WTC11 (cell line): ENCODE measurements around the gene RALY. TPM values are rescaled to one million over a fixed set of nuclear protein-coding genes. Genes with fewer than 3 reads are reported as not detected.
A peak's percentile ranks its signal among the peaks of the same experiment; 100 is the strongest.

Experiments
- ATAC-seq: fragments of 200-7000 bp; cut with Tn5 transposase; 2 replicates; pipeline ENCODE4 v1.10.0; 2021; ENCODE audit warnings: mild to moderate bottlenecking, moderate library complexity
- CTCF ChIA-PET: fragments of 300-600 bp; sonication (Branson Sonifier 250); formaldehyde crosslinking; loops from one replicate; lab custom pipeline; 2021; ENCODE audit warnings: antibody characterized with exemption; lab: Charles Lee
- POLR2A ChIA-PET: fragments of 350-600 bp; sonication (Branson Sonifier 250); formaldehyde crosslinking; loops from one replicate; lab custom pipeline; 2021; ENCODE audit warnings: antibody characterized with exemption; lab: Charles Lee
- DNase-seq: peaks from one replicate; pipeline ENCODE4 v3.0.0; 2021; ENCODE audit warnings: low spot score
- H3K27ac Mint-ChIP-seq: 2 replicates; pipeline ENCODE4 v1.8.0; 2021; ENCODE audit warnings: mixed read lengths
- H3K27me3 Mint-ChIP-seq: 2 replicates; pipeline ENCODE4 v1.8.0; 2021; ENCODE audit warnings: low read depth, mild to moderate bottlenecking, moderate library complexity, mixed read lengths
- H3K36me3 Mint-ChIP-seq: 2 replicates; pipeline ENCODE4 v1.8.0; 2021; ENCODE audit warnings: mixed read lengths
- H3K4me1 Mint-ChIP-seq: 2 replicates; pipeline ENCODE4 v1.8.0; 2022; ENCODE audit warnings: mixed read lengths
- H3K4me3 Mint-ChIP-seq: 2 replicates; pipeline ENCODE4 v1.8.0; 2021; ENCODE audit warnings: mild to moderate bottlenecking, moderate library complexity, mixed read lengths
- H3K9me3 Mint-ChIP-seq: 2 replicates; pipeline ENCODE4 v1.8.0; 2021; ENCODE audit warnings: mixed read lengths
- CBFB ChIP-seq: sonication (generic); formaldehyde crosslinking; IDR thresholded peaks from 2 replicates; pipeline ENCODE4 v1.8.1; 2022; ENCODE audit warnings: mild to moderate bottlenecking, low read depth, missing genetic modification reagents
- CREB1 ChIP-seq: sonication (generic); formaldehyde crosslinking; IDR thresholded peaks from 2 replicates; pipeline ENCODE4 v1.8.0; 2023; ENCODE audit warnings: mild to moderate bottlenecking, missing genetic modification reagents
- FOXP4 ChIP-seq: sonication (generic); formaldehyde crosslinking; IDR thresholded peaks from 2 replicates; pipeline ENCODE4 v1.8.0; 2022; ENCODE audit warnings: mild to moderate bottlenecking, missing genetic modification reagents
- GABPB1 ChIP-seq: sonication (generic); formaldehyde crosslinking; IDR thresholded peaks from 2 replicates; pipeline ENCODE4 v1.8.1; 2023; ENCODE audit warnings: mild to moderate bottlenecking, missing genetic modification reagents
- JAZF1 ChIP-seq: fragments of 250-450 bp; sonication (Bioruptor Pico); IDR thresholded peaks from 2 replicates; pipeline ENCODE4 v1.9.0; 2021; ENCODE audit warnings: moderate library complexity, mild to moderate bottlenecking, inconsistent platforms
- MLX ChIP-seq: sonication (generic); formaldehyde crosslinking; IDR thresholded peaks from 2 replicates; pipeline ENCODE4 v1.8.1; 2023; ENCODE audit warnings: mild to moderate bottlenecking, missing genetic modification reagents, moderate library complexity
- NFATC4 ChIP-seq: fragments of 250-450 bp; sonication (Bioruptor Pico); IDR thresholded peaks from 2 replicates; pipeline ENCODE4 v1.9.0; 2021; ENCODE audit warnings: mild to moderate bottlenecking
- ZBTB43 ChIP-seq: sonication (generic); formaldehyde crosslinking; IDR thresholded peaks from 2 replicates; pipeline ENCODE4 v1.8.1; 2023; ENCODE audit warnings: mild to moderate bottlenecking, missing genetic modification reagents
- ZNF138 ChIP-seq: sonication (generic); formaldehyde crosslinking; conservative IDR thresholded peaks from 2 replicates; pipeline ENCODE4 v1.8.1; 2022; ENCODE audit warnings: mild to moderate bottlenecking, moderate library complexity, missing genetic modification reagents
- ZNF396 ChIP-seq: fragments of 250-450 bp; sonication (Bioruptor Pico); IDR thresholded peaks from 2 replicates; pipeline ENCODE4 v1.8.0; 2021; ENCODE audit warnings: mild to moderate bottlenecking, moderate library complexity, borderline replicate concordance
- ZNF416 ChIP-seq: fragments of 250-450 bp; sonication (Bioruptor Pico); IDR thresholded peaks from 2 replicates; pipeline ENCODE4 v1.9.0; 2021; ENCODE audit warnings: mild to moderate bottlenecking, inconsistent platforms
- total RNA-seq: library from RNA; stranded (reverse); gene quantifications from 3 replicates; pipeline ENCODE4 v1.2.3, GENCODE V29; 2021
- TF ChIP-seq, protein P1 (sequence below): sonication (generic); formaldehyde crosslinking; IDR thresholded peaks from 2 replicates; pipeline ENCODE4 v1.8.0; 2023; ENCODE audit warnings: missing genetic modification reagents, mild to moderate bottlenecking, borderline replicate concordance
- TF ChIP-seq, protein P2 (sequence below): sonication (generic); formaldehyde crosslinking; IDR thresholded peaks from 2 replicates; pipeline ENCODE4 v1.8.0; 2022; ENCODE audit warnings: mild to moderate bottlenecking, missing genetic modification reagents
- TF ChIP-seq, protein P3 (sequence below): sonication (generic); formaldehyde crosslinking; IDR thresholded peaks from 2 replicates; pipeline ENCODE4 v1.8.0; 2022; ENCODE audit warnings: mild to moderate bottlenecking, missing genetic modification reagents
- TF ChIP-seq, protein P4 (sequence below): fragments of 250-450 bp; sonication (Bioruptor Pico); IDR thresholded peaks from 2 replicates; pipeline ENCODE4 v1.9.0; 2021; ENCODE audit warnings: mild to moderate bottlenecking
- TF ChIP-seq, protein P5 (sequence below): sonication (generic); formaldehyde crosslinking; IDR thresholded peaks from 2 replicates; pipeline ENCODE4 v1.8.1; 2022; ENCODE audit warnings: low read depth, missing genetic modification reagents, borderline replicate concordance

The RALY gene
- total RNA-seq, 1 experiment from 2014 or later = 164 TPM

GRCh38 chr20:34001378-34001777, 7.7 kb downstream of the RALY start (continued):
- TF ChIP-seq, protein P1, sequence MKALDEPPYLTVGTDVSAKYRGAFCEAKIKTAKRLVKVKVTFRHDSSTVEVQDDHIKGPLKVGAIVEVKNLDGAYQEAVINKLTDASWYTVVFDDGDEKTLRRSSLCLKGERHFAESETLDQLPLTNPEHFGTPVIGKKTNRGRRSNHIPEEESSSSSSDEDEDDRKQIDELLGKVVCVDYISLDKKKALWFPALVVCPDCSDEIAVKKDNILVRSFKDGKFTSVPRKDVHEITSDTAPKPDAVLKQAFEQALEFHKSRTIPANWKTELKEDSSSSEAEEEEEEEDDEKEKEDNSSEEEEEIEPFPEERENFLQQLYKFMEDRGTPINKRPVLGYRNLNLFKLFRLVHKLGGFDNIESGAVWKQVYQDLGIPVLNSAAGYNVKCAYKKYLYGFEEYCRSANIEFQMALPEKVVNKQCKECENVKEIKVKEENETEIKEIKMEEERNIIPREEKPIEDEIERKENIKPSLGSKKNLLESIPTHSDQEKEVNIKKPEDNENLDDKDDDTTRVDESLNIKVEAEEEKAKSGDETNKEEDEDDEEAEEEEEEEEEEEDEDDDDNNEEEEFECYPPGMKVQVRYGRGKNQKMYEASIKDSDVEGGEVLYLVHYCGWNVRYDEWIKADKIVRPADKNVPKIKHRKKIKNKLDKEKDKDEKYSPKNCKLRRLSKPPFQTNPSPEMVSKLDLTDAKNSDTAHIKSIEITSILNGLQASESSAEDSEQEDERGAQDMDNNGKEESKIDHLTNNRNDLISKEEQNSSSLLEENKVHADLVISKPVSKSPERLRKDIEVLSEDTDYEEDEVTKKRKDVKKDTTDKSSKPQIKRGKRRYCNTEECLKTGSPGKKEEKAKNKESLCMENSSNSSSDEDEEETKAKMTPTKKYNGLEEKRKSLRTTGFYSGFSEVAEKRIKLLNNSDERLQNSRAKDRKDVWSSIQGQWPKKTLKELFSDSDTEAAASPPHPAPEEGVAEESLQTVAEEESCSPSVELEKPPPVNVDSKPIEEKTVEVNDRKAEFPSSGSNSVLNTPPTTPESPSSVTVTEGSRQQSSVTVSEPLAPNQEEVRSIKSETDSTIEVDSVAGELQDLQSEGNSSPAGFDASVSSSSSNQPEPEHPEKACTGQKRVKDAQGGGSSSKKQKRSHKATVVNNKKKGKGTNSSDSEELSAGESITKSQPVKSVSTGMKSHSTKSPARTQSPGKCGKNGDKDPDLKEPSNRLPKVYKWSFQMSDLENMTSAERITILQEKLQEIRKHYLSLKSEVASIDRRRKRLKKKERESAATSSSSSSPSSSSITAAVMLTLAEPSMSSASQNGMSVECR (CRISPR knock-in tag) = no peak
- TF ChIP-seq CREB1 (CRISPR knock-in tag) (no peak), ZNF138 (CRISPR knock-in tag) (no peak), NFATC4 (CRISPR knock-in tag) (no peak), ZNF396 (CRISPR knock-in tag) (no peak), ZNF416 (CRISPR knock-in tag) (no peak)
- TF ChIP-seq, protein P2, sequence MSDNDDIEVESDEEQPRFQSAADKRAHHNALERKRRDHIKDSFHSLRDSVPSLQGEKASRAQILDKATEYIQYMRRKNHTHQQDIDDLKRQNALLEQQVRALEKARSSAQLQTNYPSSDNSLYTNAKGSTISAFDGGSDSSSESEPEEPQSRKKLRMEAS (CRISPR knock-in tag) = no peak
- TF ChIP-seq, protein P3, sequence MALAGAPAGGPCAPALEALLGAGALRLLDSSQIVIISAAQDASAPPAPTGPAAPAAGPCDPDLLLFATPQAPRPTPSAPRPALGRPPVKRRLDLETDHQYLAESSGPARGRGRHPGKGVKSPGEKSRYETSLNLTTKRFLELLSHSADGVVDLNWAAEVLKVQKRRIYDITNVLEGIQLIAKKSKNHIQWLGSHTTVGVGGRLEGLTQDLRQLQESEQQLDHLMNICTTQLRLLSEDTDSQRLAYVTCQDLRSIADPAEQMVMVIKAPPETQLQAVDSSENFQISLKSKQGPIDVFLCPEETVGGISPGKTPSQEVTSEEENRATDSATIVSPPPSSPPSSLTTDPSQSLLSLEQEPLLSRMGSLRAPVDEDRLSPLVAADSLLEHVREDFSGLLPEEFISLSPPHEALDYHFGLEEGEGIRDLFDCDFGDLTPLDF = no peak

GRCh38 chr20:34004227-34004626, 10.5 kb downstream of the RALY start:
- H3K27ac Mint-ChIP-seq = no peak overlapping the region
- ChIA-PET CTCF (interaction anchor here (0.8 kb wide), 1 partner anchor 21 kb away, joined by 3 read pairs; no protein-coding TSS in a partner anchor), POLR2A (interaction anchor here (1.3 kb wide), 1 partner anchor 10 kb away, joined by 4 read pairs; the partner anchor contains the start of gene RALY)
- peaks cover 6% of the 10 kb centered on the region; the same call in 1 of the 2 replicates for H3K36me3 Mint-ChIP-seq
- ATAC-seq (no peak), DNase-seq (no peak)
- peaks cover 64% of the 10 kb centered on the region for H3K4me1 Mint-ChIP-seq
- H3K9me3 Mint-ChIP-seq = no peaks in the 10 kb centered on the region
- TF ChIP-seq CREB1 (CRISPR knock-in tag) (no peak), JAZF1 (CRISPR knock-in tag) (no peak)
- no peaks in the 10 kb centered on the region for H3K27me3 Mint-ChIP-seq
- H3K4me3 Mint-ChIP-seq = no peak overlapping the region

DNA sequence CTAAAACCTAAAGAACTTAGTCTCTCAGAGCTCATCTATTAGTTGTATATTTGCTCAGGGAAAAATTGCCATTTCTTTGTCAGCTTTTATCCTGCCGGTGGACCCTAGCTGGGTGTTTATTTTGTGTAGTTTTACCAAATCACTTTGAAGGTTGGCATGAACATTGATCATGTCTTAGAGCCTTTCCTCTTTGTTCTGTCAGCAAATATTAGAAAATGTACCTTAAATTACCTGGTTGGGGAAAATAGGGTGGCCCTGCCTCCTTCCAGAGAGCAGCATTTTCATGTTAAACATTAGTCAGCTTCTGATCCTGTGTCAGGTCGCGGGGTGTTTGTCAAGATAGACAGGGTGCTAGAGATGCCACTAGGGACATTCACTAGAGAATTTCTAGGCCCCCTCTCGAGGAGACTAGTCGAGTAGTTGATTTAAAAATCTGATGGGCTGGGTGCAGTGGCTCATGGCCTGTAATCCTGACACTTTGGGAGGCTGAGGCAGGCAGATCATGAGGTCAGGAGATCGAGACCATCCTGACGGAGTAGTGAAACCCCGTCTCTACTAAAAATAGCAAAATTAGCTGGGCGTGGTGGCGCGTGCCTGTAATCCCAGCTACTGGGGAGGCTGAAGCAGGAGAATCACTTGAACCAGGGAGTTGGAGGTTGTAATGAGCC, 11.2 kb downstream of the RALY start:
- no peak for DNase-seq
- 0 out of 2 replicates have a peak overlapping the region, but pooled peaks have one; percentile 15 for H3K27ac Mint-ChIP-seq
- no peaks in the 10 kb centered on the region for H3K9me3 Mint-ChIP-seq
- ChIA-PET CTCF (interaction anchor here (0.8 kb wide), 1 partner anchor 21 kb away, joined by 3 read pairs; no protein-coding TSS in a partner anchor), POLR2A (interaction anchor here (1.3 kb wide), 1 partner anchor 11 kb away, joined by 4 read pairs; the partner anchor contains the start of gene RALY)
- ATAC-seq = no peak
- no peaks in the 10 kb centered on the region for H3K27me3 Mint-ChIP-seq
- peaks cover 6% of the 10 kb centered on the region; the same call in 1 of the 2 replicates for H3K36me3 Mint-ChIP-seq
- no peak for TF ChIP-seq CBFB
- TF ChIP-seq GABPB1 (CRISPR knock-in tag) = peak; percentile 54
- TF ChIP-seq, protein P2 (CRISPR knock-in tag) = no peak
- peaks cover 64% of the 10 kb centered on the region for H3K4me1 Mint-ChIP-seq
- H3K4me3 Mint-ChIP-seq = no peak overlapping the region

- ChIA-PET POLR2A (no interaction called here), CTCF (no interaction called here)
- ATAC-seq (no peak), DNase-seq (no peak)
- Mint-ChIP-seq H3K9me3 (no peaks in the 10 kb centered on the region), H3K36me3 (peaks cover 6% of the 10 kb centered on the region; the same call in 1 of the 2 replicates), H3K4me1 (peaks cover 68% of the 10 kb centered on the region), H3K27ac (peak overlapping the region; percentile 41; the same call in 1 of the 2 replicates), H3K4me3 (no peak overlapping the region), H3K27me3 (no peaks in the 10 kb centered on the region)
- TF ChIP-seq FOXP4 (CRISPR knock-in tag) = no peak
- TF ChIP-seq, protein P4, sequence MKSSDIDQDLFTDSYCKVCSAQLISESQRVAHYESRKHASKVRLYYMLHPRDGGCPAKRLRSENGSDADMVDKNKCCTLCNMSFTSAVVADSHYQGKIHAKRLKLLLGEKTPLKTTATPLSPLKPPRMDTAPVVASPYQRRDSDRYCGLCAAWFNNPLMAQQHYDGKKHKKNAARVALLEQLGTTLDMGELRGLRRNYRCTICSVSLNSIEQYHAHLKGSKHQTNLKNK (CRISPR knock-in tag) = no peak
- no peak for TF ChIP-seq ZBTB43 (CRISPR knock-in tag)
- TF ChIP-seq, protein P5, sequence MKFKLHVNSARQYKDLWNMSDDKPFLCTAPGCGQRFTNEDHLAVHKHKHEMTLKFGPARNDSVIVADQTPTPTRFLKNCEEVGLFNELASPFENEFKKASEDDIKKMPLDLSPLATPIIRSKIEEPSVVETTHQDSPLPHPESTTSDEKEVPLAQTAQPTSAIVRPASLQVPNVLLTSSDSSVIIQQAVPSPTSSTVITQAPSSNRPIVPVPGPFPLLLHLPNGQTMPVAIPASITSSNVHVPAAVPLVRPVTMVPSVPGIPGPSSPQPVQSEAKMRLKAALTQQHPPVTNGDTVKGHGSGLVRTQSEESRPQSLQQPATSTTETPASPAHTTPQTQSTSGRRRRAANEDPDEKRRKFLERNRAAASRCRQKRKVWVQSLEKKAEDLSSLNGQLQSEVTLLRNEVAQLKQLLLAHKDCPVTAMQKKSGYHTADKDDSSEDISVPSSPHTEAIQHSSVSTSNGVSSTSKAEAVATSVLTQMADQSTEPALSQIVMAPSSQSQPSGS (CRISPR knock-in tag) = no peak
- TF ChIP-seq MLX (CRISPR knock-in tag) = no peak
Measured at GRCh38 chr20:34006619-34007018, 12.9 kb downstream of the RALY start.
